A673 (cell line): ENCODE data around the gene LSM2. TPM values are rescaled to one million over a fixed set of nuclear protein-coding genes. Genes with fewer than 3 reads are reported as not detected.
"Not testable (repeated sequence)": the region's sequence is repeated elsewhere in the genome, so short reads cannot be mapped to it uniquely, and the experiment has no call there.

ENCODE experiments used
- BruUV-seq: library from RNA; stranded (reverse); fragments of 400-500 nt; replicated peaks from 2 replicates; lab custom pipeline; 2021; lab: Mats Ljungman, UMichigan
- CTCF ChIA-PET: fragments of 300-600 bp; sonication (Branson Sonifier 250); formaldehyde crosslinking; loops from one replicate; lab custom pipeline; 2022; ENCODE audit warnings: antibody characterized with exemption; lab: Charles Lee
- POLR2A ChIA-PET: fragments of 300-600 bp; sonication (Branson Sonifier 250); formaldehyde crosslinking; loops from one replicate; lab custom pipeline; 2022; ENCODE audit warnings: antibody characterized with exemption; ENCODE audit not compliant: low non-redundant PET; lab: Charles Lee
- DNase-seq: peaks from one replicate; pipeline ENCODE4 v3.0.0-alpha.2; 2015; ENCODE audit warnings: low spot score
- H3K27ac ChIP-seq: fragments of 200-600 bp; sonication (generic); 2 replicates; pipeline ENCODE4 v1.5.1; 2016; ENCODE audit warnings: mixed run types, low read depth, mild to moderate bottlenecking, mixed read lengths, antibody characterized with exemption, low read length; ENCODE audit not compliant: poor library complexity, severe bottlenecking
- H3K27me3 ChIP-seq: fragments of 200-600 bp; sonication (generic); replicated peaks from 2 replicates; pipeline ENCODE4 v1.6.1; 2017; ENCODE audit warnings: mixed run types, low read depth, mild to moderate bottlenecking, mixed read lengths, antibody characterized with exemption, low read length; ENCODE audit not compliant: insufficient read depth, poor library complexity
- H3K36me3 ChIP-seq: fragments of 200-600 bp; sonication (generic); 2 replicates; pipeline ENCODE4 v1.6.1; 2016; ENCODE audit warnings: mixed run types, mild to moderate bottlenecking, mixed read lengths, antibody characterized with exemption, low read length; ENCODE audit not compliant: insufficient read depth, poor library complexity, severe bottlenecking
- H3K4me1 ChIP-seq: fragments of 200-600 bp; sonication (generic); 2 replicates; pipeline ENCODE4 v1.6.1; 2017; ENCODE audit warnings: mixed run types, mild to moderate bottlenecking, mixed read lengths, antibody characterized with exemption, low read length; ENCODE audit not compliant: insufficient read depth, poor library complexity, severe bottlenecking
- H3K4me3 ChIP-seq: fragments of 200-600 bp; sonication (generic); 2 replicates; pipeline ENCODE4 v1.5.1; 2016; ENCODE audit warnings: low read depth, mixed run types, mild to moderate bottlenecking, mixed read lengths, low read length; ENCODE audit not compliant: poor library complexity, severe bottlenecking
- H3K9me3 ChIP-seq: fragments of 200-600 bp; sonication (generic); 2 replicates; pipeline ENCODE4 v1.6.1; 2016; ENCODE audit warnings: mixed run types, low read depth, mild to moderate bottlenecking, mixed read lengths, antibody characterized with exemption, low read length; ENCODE audit not compliant: poor library complexity, severe bottlenecking
- CTCF ChIP-seq: fragments of 300-800, 200-600 bp; sonication (generic); conservative IDR thresholded peaks from 2 replicates; pipeline ENCODE4 v1.5.1; 2017; ENCODE audit warnings: low read depth, mild to moderate bottlenecking, antibody characterized with exemption, low read length, moderate library complexity, mixed read lengths
- EZH2 ChIP-seq: fragments of 200-600 bp; sonication (generic); IDR thresholded peaks from 2 replicates; pipeline ENCODE4 v1.6.1; 2017; ENCODE audit warnings: borderline replicate concordance, low read depth, mild to moderate bottlenecking, mixed read lengths, antibody characterized with exemption, low read length; ENCODE audit not compliant: poor library complexity, severe bottlenecking
- intact Hi-C: fragments of 100-400 bp; cut with micrococcal nuclease; formaldehyde crosslinking; loops from one replicate; pipeline ENCODE4 v1.10.0; 2022; ENCODE audit not compliant: unreplicated experiment
- total RNA-seq: library from RNA; stranded (reverse); gene quantifications from 2 replicates; pipeline ENCODE4 v1.2.3, GENCODE V29; 2021

LSM2 gene
- total RNA-seq, 1 experiment from 2014 or later: 99.8 TPM

DNA sequence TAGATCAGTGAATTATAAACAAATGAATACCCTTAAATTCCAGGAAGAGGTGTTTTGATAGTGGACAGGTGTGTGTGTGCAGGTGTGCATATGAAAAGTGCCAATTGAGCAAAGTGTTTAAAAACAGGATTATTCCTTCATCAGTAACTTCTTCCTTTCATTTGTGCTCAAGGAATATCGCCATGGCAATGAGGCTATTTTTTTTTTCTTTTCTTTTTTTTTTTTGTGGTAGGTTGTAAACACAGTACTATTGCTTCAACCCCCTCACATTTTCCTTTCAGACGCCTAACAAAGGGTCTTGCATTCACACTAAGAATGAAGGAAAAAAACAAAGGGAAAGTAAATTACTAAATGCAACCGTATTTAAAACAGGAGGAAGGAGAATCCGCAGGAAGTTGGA is 18.8 kb upstream of the LSM2 start:
- no peaks in the 10 kb centered on the region for H3K36me3 ChIP-seq
- no peak overlapping the region for H3K4me3 ChIP-seq
- H3K4me1 ChIP-seq: no peaks in the 10 kb centered on the region
- ChIA-PET POLR2A (no interaction called here), CTCF (no interaction called here)
- intact Hi-C loops: no loop called here
- no peaks in the 10 kb centered on the region for H3K9me3 ChIP-seq
- no TSS peak for BruUV-seq
- H3K27ac ChIP-seq: peak overlapping the region; percentile 20
- no peak for TF ChIP-seq EZH2
- TF ChIP-seq CTCF: no peak
- DNase-seq: no peak
- no peaks in the 10 kb centered on the region for H3K27me3 ChIP-seq

DNA sequence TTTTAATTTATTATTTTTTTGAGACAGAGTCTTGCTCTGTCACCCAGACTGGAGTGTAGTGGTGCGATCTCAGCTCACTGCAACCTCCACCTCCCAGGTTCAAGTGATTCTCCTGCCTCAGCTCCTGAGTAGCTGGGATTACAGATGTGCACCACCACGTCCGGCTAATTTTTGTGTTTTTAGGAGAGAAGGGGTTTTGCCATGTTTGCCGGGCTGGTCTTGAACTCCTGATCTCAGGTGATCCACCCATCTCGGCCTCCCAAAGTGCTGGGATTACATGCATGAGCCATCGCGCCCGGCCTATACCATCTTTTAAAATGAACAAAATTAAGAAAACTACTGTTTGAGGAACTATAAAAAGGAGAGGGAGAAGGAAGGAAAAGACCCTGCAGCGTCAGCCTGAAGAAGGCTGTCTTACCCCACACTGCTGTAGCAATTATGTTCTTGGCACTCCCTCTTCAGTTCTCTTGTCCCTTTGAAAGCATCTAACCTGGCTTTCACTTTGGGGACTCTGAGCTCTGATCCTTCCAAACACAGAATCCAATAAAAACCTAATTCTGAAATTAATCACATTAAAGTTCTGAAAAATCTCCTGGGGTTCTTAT is 16.9 kb upstream of the LSM2 start:
- H3K4me1 ChIP-seq, BruUV-seq, DNase-seq, H3K9me3 ChIP-seq, H3K27me3 ChIP-seq, H3K36me3 ChIP-seq, CTCF ChIA-PET, POLR2A ChIA-PET, H3K27ac ChIP-seq, intact Hi-C loops, H3K4me3 ChIP-seq: not testable (repeated sequence)

DNA sequence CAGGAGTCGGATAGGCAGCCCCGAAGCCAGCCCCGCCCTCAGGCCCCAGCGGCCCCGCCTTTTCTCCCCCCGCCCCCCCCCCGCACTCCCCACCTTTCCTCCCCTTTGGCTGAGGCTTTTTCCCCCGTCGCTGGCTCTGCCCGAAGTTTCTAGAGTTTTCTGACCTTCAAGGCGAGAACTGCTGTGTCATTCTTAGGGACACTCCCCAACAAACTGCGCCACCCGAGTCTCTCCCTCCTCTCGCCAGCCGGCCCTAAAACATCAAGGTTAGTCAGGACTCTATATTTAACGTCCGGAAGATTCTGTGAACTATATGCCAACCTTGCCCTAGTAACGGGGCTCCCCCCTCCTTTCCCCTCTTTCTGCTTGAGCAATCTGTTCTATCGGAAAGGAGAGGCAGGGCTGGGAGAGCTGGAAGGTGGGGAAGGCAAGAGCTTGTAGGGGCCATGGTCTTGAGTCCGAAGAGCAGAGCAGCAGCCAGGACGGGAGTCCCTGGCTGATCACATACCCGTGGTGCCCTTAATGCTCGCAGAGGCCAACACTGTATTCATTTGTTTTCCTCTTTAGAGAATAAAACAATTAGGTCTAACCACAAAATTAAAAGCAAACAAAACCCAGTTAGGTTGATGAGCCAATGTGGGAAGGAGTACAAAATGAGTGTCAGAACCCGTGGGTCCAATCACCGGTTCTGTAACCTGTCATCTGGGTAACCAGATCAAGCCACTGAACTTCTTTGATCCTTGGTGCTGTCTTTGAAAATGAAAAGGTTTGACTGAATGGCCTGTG is 15.5 kb upstream of the LSM2 start:
- TSS peak; percentile 66 for BruUV-seq
- peak; percentile 72 for DNase-seq
- no peaks in the 10 kb centered on the region for H3K36me3 ChIP-seq
- peaks cover 7% of the 10 kb centered on the region for H3K4me1 ChIP-seq
- CTCF ChIA-PET: no interaction called here
- POLR2A ChIA-PET: interaction anchor here (0.6 kb wide), 1 partner anchor 14 kb away, joined by 10 read pairs; no protein-coding TSS in a partner anchor
- H3K27me3 ChIP-seq: no peaks in the 10 kb centered on the region
- TF ChIP-seq CTCF: no peak
- no peak for TF ChIP-seq EZH2
- H3K9me3 ChIP-seq: no peaks in the 10 kb centered on the region
- intact Hi-C loops: no loop called here
- H3K27ac ChIP-seq: peak overlapping the region; percentile 86
- H3K4me3 ChIP-seq: peak overlapping the region; percentile 62
